ENCODE results near the gene ZNF296.
A peak's percentile ranks its signal among the peaks of the same experiment; 100 is the strongest.
"Not testable (repeated sequence)": the region's sequence is repeated elsewhere in the genome, so short reads cannot be mapped to it uniquely, and the experiment has no call there.

Gene ZNF296

GRCh38 chr19:45076029-45076850, at the start of gene ZNF296:
Gene ZNF296, minus strand, starts transcription at chr19:45076478. Its CDS starts 105 bp downstream, at chr19:45076373.
- peak; percentile 80 for DNase-seq

GRCh38 chr19:45125360-45125759, 49.1 kb upstream of the ZNF296 start:
- no peak for DNase-seq

GRCh38 chr19:45124021-45124420, 47.7 kb upstream of the ZNF296 start:
- no peak for DNase-seq

- no peak for DNase-seq
These were observed 47.2 kb upstream of the ZNF296 start for GRCh38 chr19:45123440-45123850.

GRCh38 chr19:45122832-45123231, 46.6 kb upstream of the ZNF296 start:
- DNase-seq = no peak

- DNase-seq = no peak
These were observed 45.6 kb upstream of the ZNF296 start for GRCh38 chr19:45121827-45122345.

- no peak for DNase-seq
These were observed 43.3 kb upstream of the ZNF296 start for GRCh38 chr19:45119582-45119981.

- not testable (repeated sequence) for DNase-seq
These were observed 42.5 kb upstream of the ZNF296 start for GRCh38 chr19:45118591-45119355.

- DNase-seq = no peak
These were observed 41.8 kb upstream of the ZNF296 start for GRCh38 chr19:45118106-45118505.

- no peak for DNase-seq
These were observed 41.4 kb upstream of the ZNF296 start for GRCh38 chr19:45117671-45118070.

- DNase-seq = peak; percentile 29
These were observed 40.9 kb upstream of the ZNF296 start for GRCh38 chr19:45117167-45117594.

- DNase-seq = no peak
These were observed 39.7 kb upstream of the ZNF296 start for GRCh38 chr19:45115809-45116615.

- no peak for DNase-seq
These were observed 37.8 kb upstream of the ZNF296 start for GRCh38 chr19:45114116-45114515.

GRCh38 chr19:45113628-45114027, 37.4 kb upstream of the ZNF296 start:
- DNase-seq = no peak

- no peak for DNase-seq
These were observed 36.0 kb upstream of the ZNF296 start for GRCh38 chr19:45112111-45112827.

- DNase-seq = no peak
These were observed 34.6 kb upstream of the ZNF296 start for GRCh38 chr19:45110851-45111266.

- DNase-seq = no peak
These were observed 31.4 kb upstream of the ZNF296 start for GRCh38 chr19:45107621-45108150.

- not testable (repeated sequence) for DNase-seq
These were observed 30.1 kb upstream of the ZNF296 start for GRCh38 chr19:45106363-45106762.

- DNase-seq = no peak
These were observed 28.5 kb upstream of the ZNF296 start for GRCh38 chr19:45104658-45105349.

GRCh38 chr19:45103508-45104319, 27.4 kb upstream of the ZNF296 start:
- DNase-seq = no peak

All from CD4-positive, alpha-beta T cell treated with Interleukin-15 for 1 hour (primary cell).